Measurements from ENCODE around the gene MATN4.

The MATN4 gene

DNA sequence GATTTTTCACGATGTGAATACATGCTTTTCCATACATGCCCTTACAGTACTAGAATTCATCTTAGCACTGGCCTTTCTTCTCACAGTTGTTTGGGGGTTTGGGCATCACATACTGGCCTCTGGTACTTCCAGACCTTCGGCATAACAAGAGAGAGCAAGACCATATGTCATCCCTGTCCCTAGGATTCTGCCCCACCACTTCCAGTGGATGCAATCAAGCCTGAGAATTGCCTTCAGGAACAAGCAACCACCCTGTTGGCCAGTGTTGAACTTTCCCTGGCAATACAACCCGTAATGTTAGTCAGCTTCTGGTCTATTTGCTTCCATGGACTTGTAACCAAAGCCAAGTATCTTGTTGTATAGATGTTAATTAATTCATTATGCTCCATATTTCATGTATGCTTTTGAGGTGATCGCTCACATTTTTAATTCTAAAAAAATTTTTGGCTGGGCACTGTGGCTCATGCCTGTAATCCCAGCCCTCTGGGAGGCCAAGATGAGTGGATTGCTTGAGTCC, 38.3 kb downstream of the MATN4 start:
- no peaks in the 10 kb centered on the region for H3F3A ChIP-seq (ENCODE audit: insufficient read depth, low read length)
- H3K79me2 ChIP-seq (ENCODE audit: low read length): no peaks in the 10 kb centered on the region
- no peaks in the 10 kb centered on the region for H3K36me3 ChIP-seq (replicated peaks; ENCODE audit: insufficient read depth, low read length)
- H3K4me3 ChIP-seq (ENCODE audit: low read length): no peak overlapping the region
- no peaks in the 10 kb centered on the region for H3K4me1 ChIP-seq (ENCODE audit: low read length)
- H4K20me1 ChIP-seq (ENCODE audit: insufficient read depth, low read length): no peaks in the 10 kb centered on the region
- no peak for DNase-seq
- no peak overlapping the region for H2AFZ ChIP-seq (ENCODE audit: low read length)
- H3K9me3 ChIP-seq (replicated peaks; ENCODE audit: insufficient read depth, low read length): no peaks in the 10 kb centered on the region
- TF ChIP-seq, protein P1, sequence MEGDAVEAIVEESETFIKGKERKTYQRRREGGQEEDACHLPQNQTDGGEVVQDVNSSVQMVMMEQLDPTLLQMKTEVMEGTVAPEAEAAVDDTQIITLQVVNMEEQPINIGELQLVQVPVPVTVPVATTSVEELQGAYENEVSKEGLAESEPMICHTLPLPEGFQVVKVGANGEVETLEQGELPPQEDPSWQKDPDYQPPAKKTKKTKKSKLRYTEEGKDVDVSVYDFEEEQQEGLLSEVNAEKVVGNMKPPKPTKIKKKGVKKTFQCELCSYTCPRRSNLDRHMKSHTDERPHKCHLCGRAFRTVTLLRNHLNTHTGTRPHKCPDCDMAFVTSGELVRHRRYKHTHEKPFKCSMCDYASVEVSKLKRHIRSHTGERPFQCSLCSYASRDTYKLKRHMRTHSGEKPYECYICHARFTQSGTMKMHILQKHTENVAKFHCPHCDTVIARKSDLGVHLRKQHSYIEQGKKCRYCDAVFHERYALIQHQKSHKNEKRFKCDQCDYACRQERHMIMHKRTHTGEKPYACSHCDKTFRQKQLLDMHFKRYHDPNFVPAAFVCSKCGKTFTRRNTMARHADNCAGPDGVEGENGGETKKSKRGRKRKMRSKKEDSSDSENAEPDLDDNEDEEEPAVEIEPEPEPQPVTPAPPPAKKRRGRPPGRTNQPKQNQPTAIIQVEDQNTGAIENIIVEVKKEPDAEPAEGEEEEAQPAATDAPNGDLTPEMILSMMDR (IDR thresholded peaks at IDR 0.05; ENCODE audit: low read length): no peak
- TF ChIP-seq EZH2 (optimal IDR thresholded peaks at IDR 0.05; ENCODE audit: low read depth, low read length) (no peak), EZH2phosphoT487 (IDR thresholded peaks at IDR 0.05; ENCODE audit: low read length) (no peak)
- H3K9me2 ChIP-seq (replicated peaks; ENCODE audit: insufficient read depth, low read length): no peaks in the 10 kb centered on the region
- H3K9ac ChIP-seq (ENCODE audit: low read length): no peak overlapping the region
- no peak overlapping the region for H3K4me2 ChIP-seq (ENCODE audit: low read depth, low read length)
- no peak overlapping the region for H3K27ac ChIP-seq (ENCODE audit: low read length)
- no peaks in the 10 kb centered on the region for H3K27me3 ChIP-seq (replicated peaks; ENCODE audit: insufficient read depth, low read length)

DNA sequence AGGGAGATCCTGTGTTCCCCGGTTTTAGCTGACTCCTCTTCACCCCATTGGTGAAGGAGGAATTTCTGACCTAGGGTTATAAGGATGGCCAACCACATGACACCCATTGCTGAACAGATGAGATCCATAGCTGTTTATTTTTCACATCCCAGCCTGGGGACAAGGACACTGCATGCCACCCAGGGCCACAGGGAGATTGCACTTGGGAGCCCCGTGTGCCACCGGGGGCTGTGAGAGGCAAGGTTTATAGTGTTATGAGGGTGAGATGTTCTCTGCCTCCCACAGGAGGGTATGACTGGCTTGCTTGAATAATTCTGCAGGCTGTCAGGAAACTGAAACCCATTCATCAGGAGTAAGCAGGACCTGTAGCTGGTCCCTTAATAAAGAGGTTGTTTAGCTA, 39.0 kb downstream of the MATN4 start:
- H3K36me3 ChIP-seq (replicated peaks; ENCODE audit: insufficient read depth, low read length): no peaks in the 10 kb centered on the region
- H3K9ac ChIP-seq (ENCODE audit: low read length): no peak overlapping the region
- DNase-seq: no peak
- TF ChIP-seq EZH2phosphoT487 (IDR thresholded peaks at IDR 0.05; ENCODE audit: low read length) (no peak), EZH2 (optimal IDR thresholded peaks at IDR 0.05; ENCODE audit: low read depth, low read length) (no peak)
- TF ChIP-seq, protein P1 (IDR thresholded peaks at IDR 0.05; ENCODE audit: low read length): no peak
- no peak overlapping the region for H3K4me3 ChIP-seq (ENCODE audit: low read length)
- no peak overlapping the region for H3K27ac ChIP-seq (ENCODE audit: low read length)
- H3K9me3 ChIP-seq (replicated peaks; ENCODE audit: insufficient read depth, low read length): no peaks in the 10 kb centered on the region
- H3K4me2 ChIP-seq (ENCODE audit: low read depth, low read length): no peak overlapping the region
- no peaks in the 10 kb centered on the region for H4K20me1 ChIP-seq (ENCODE audit: insufficient read depth, low read length)
- no peaks in the 10 kb centered on the region for H3K4me1 ChIP-seq (ENCODE audit: low read length)
- no peak overlapping the region for H2AFZ ChIP-seq (ENCODE audit: low read length)
- no peaks in the 10 kb centered on the region for H3K27me3 ChIP-seq (replicated peaks; ENCODE audit: insufficient read depth, low read length)
- no peaks in the 10 kb centered on the region for H3K79me2 ChIP-seq (ENCODE audit: low read length)
- no peaks in the 10 kb centered on the region for H3K9me2 ChIP-seq (replicated peaks; ENCODE audit: insufficient read depth, low read length)
- no peaks in the 10 kb centered on the region for H3F3A ChIP-seq (ENCODE audit: insufficient read depth, low read length)

DNA sequence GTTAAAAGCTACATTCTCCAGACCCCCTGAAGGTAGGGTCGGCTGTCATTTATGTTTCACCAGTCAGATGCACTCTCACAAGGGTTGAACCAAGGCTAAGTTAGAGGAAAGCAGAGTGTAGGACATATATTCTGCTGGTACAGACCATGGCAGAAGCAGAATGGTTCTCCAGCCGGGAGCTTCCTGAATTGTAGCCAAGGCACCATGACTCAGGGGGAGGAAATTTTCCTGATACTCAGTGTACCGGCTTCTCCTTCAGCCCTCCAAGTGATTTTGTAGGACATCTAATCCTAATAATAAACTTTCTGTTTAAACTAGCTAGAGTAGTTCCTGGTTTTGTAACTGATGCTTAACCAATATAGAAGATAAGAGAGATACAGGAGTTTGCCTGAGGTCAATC, 39.6 kb downstream of the MATN4 start:
- H3K9ac ChIP-seq (ENCODE audit: low read length): no peak overlapping the region
- no peaks in the 10 kb centered on the region for H3K27me3 ChIP-seq (replicated peaks; ENCODE audit: insufficient read depth, low read length)
- H3K4me3 ChIP-seq (ENCODE audit: low read length): no peak overlapping the region
- DNase-seq: no peak
- H3K4me2 ChIP-seq (ENCODE audit: low read depth, low read length): no peak overlapping the region
- H3F3A ChIP-seq (ENCODE audit: insufficient read depth, low read length): no peaks in the 10 kb centered on the region
- H2AFZ ChIP-seq (ENCODE audit: low read length): no peak overlapping the region
- no peaks in the 10 kb centered on the region for H3K4me1 ChIP-seq (ENCODE audit: low read length)
- H3K27ac ChIP-seq (ENCODE audit: low read length): no peak overlapping the region
- no peaks in the 10 kb centered on the region for H3K9me2 ChIP-seq (replicated peaks; ENCODE audit: insufficient read depth, low read length)
- no peaks in the 10 kb centered on the region for H3K79me2 ChIP-seq (ENCODE audit: low read length)
- TF ChIP-seq, protein P1 (IDR thresholded peaks at IDR 0.05; ENCODE audit: low read length): no peak
- no peak for TF ChIP-seq EZH2 (optimal IDR thresholded peaks at IDR 0.05; ENCODE audit: low read depth, low read length)
- H4K20me1 ChIP-seq (ENCODE audit: insufficient read depth, low read length): no peaks in the 10 kb centered on the region
- no peaks in the 10 kb centered on the region for H3K36me3 ChIP-seq (replicated peaks; ENCODE audit: insufficient read depth, low read length)
- H3K9me3 ChIP-seq (replicated peaks; ENCODE audit: insufficient read depth, low read length): no peaks in the 10 kb centered on the region

Data from MM.1S (cell line).